HG03039 (cell line): ENCODE data around the gene PUS7L.
"Not testable (repeated sequence)": the region's sequence is repeated elsewhere in the genome, so short reads cannot be mapped to it uniquely, and the experiment has no call there.

Experiments used
- ATAC-seq: cut with Tn5 transposase; IDR thresholded peaks from one replicate; pipeline ENCODE4 v1.9.1; 2021; ENCODE audit warnings: mild to moderate bottlenecking, moderate library complexity; ENCODE audit not compliant: unreplicated experiment

Gene PUS7L

GRCh38 chr12:43750814-43751213, 7.8 kb downstream of the PUS7L start:
- ATAC-seq, result no peak

- ATAC-seq, result no peak
Observed at GRCh38 chr12:43749016-43749415, 9.6 kb downstream of the PUS7L start.

DNA sequence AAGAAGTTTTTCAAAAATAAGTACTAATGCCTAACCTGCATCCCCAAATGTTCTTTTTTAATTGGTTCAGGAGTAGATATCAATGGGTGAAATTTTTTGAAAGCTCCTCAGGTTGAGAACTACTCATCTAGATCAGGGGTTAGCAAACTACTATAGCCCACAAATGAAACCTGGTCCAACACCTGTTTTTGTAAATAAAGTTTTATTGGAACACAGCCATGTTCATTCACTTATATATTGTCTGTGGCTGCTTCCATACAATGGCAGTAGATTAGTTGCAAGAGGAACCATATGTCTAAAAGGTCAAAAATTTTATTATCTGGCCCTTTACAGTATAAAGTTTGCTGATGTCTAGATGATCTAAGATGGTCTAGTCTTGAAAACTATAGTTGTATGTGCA, 13.8 kb downstream of the PUS7L start:
- ATAC-seq, result no peak

DNA sequence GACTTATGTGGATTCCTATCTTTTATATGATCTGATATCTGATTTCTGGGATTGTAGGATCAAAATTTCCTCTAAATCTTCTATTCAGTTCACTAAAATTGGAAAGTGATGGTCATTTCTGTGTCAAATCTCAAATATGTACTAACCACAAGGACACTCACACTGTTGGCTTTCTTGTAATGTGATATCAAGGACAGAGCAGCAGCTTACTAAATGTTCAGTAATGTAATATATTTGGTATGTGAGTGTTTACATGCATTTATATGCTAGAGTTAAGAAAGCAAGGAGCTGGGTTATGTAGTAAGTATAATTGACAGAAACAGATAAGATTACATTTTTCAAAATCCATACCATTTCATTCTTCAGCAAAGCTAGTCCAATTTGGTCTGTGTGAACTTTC, 16.5 kb downstream of the PUS7L start:
- no peak for ATAC-seq

DNA sequence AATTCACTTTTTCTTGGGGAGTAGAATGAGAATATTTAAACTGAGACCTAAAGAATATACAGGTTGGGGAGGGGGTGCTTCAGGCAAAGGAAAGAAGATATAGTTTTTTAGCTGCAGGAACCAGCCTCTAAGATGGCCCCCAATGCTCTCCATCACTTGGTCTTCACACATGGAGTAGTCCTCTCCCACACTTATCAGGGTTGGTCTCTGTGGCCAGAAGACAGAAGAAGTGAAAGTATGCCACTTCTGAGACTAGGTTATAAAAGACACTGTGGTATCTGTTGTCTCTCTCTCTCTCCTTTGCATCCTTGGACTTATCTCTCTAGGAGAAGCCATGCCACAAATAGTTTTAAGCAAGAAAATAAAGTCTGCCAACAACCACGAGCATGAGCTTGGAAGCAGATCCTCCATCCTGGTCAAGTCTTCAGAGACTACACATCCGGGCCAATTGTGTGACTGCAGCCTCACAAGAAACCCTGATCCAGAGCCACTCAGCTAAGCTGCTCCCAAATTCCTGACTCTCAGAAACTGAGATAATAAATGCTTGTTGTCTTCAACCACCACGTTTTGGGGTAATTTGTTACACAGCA, 18.0 kb downstream of the PUS7L start:
- ATAC-seq, result peak; percentile 80

GRCh38 chr12:43737646-43738045, 20.9 kb downstream of the PUS7L start:
- ATAC-seq, result no peak

GRCh38 chr12:43736927-43737440, 21.6 kb downstream of the PUS7L start:
- ATAC-seq, result no peak

GRCh38 chr12:43733687-43734086, 24.9 kb downstream of the PUS7L start:
- ATAC-seq, result no peak

DNA sequence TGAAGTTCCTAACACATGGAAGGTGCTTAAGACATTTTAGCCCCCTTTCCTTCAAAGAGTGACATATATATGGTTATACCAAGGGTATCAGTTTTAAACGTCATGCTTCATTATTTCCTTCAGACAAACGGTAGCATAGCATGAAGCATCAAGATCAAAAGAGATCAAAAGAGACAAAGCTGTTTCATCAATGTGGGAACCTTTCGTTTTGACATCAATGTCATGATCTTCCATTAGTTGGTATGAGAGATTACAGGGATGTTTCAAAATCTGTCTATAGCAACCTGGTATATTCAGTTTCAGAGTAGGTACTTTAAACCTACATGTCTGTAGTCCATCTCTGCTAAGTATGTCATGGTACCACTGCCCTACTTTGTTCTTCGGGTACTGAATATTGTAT, 28.3 kb downstream of the PUS7L start:
- no peak for ATAC-seq

DNA sequence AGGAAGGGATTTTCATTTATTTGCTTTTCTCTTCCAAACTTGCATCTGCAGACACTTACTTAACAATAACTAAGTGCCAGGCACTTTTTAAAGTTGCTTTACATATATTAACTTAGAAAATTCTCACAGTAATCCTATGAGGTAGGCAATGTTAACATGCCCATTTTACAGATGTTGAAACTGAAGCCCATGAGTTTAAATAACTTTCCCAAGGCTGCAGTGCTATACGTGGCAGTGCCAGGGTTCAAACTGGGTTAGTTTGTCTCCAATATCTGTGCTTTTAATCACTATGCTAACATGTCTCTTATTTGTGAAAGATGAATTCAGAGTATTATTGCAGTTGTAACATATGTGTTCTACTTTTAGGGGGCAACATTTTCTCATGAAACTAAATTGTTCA, 29.9 kb downstream of the PUS7L start:
- no peak for ATAC-seq

DNA sequence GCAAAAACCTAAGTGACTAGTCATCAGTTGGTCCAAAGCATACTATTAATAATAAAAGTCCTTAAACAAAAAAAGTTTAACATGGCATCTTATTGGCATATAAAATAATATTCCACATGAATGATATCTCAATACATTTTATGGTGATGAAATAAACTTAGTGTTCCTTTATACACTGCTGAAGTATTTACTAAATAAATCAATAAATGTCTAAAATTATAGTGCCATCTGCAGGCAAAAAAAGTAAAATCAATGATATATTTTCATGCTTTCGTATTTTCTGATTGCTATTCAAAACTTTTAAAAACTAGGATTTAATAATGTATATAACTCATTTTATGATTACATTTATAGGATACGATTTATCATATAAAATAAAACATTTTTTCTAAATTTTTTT, 30.5 kb downstream of the PUS7L start:
- ATAC-seq, result no peak

DNA sequence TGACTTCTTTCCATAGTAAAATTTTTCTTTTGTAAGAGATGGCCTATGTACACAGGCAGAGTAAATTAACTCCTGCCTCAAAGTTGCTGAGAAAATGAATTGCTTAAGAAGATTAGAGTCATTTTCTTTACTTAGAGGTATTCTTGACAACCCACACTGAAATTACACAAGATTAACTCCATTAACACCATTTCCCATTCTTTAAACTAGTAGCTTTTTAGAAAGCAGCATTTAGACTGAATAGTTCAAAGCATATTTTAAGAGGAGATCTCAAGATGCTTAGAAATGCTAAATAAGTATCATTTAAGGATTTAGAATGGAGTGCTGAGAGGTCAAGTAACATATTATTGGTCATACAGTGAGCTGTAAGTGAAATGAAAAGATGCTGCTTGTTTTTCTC, 35.5 kb downstream of the PUS7L start:
- ATAC-seq, result no peak

GRCh38 chr12:43722621-43723020, 36.0 kb downstream of the PUS7L start:
- no peak for ATAC-seq

DNA sequence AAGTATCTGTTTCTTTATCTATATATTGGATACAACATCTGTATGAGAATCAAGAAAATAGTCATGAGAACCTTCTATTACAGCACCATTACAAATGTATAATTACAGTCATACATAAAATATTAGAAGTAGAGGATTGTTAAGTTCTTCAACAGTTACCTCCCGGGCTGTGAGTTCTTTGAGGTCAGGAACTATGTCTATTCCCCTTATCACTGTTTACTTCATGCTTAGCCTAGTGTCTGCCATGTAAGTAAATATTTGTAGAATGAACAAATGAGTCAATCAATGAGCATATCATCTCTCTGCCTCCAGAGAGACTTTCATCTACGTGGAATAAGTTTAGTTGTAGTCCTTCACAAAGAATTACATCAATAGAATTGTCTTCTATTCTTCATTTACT, 47.2 kb downstream of the PUS7L start:
- ATAC-seq, result no peak

GRCh38 chr12:43703772-43704171, 54.8 kb downstream of the PUS7L start:
- ATAC-seq, result not testable (repeated sequence)

- ATAC-seq, result not testable (repeated sequence)
Observed at GRCh38 chr12:43701194-43701593, 57.4 kb downstream of the PUS7L start.

DNA sequence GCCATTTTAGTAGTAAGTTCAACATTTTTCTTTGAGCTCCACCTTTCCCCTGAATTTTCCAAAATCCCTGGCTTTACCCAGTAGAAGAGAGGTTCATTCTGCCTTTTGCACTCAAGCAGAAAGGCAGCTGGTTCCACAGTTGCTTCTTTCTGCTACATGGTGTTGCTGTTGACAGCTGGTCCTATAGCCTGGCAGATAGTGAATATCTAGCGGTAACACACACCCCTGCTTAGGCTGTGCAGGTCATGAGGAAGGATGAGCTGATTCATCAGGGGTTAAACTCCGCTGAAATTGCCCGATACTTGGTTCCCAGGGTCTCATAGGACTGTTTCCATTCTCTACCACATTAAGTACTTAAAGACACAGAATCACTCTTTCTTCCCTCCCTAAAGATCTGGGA, 62.4 kb downstream of the PUS7L start:
- no peak for ATAC-seq

DNA sequence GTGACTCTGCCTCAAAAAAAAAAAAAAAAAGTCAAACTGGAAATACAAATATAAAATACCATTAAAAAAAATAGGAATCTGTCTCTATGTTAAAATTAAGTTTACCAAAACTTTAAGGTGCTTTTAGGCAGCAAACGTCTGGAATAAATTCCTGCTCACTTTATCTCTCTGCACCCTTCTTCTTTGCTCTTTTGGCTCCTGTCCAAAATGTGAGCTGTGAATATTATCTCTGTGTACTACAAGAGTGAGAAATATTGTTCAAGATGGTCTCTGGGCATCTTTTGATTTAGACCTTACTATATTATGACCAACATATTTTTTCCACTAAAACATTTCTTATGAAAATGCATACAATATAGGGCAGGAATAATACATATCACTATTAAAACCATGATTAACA, 63.7 kb downstream of the PUS7L start:
- ATAC-seq, result no peak

- no peak for ATAC-seq
Observed at GRCh38 chr12:43692064-43692463, 66.5 kb downstream of the PUS7L start.

- ATAC-seq, result not testable (repeated sequence)
Observed at GRCh38 chr12:43685491-43685890, 73.1 kb downstream of the PUS7L start.

GRCh38 chr12:43676183-43676813, 82.3 kb downstream of the PUS7L start:
- ATAC-seq, result peak; percentile 92

- no peak for ATAC-seq
Observed at GRCh38 chr12:43675048-43675904, 83.3 kb downstream of the PUS7L start.
